HG02970 (cell line): ENCODE results near the gene SYNE2.
"Not testable (repeated sequence)": the region's sequence is repeated elsewhere in the genome, so short reads cannot be mapped to it uniquely, and the experiment has no call there.

ENCODE experiments used
- ATAC-seq: cut with Tn5 transposase; IDR thresholded peaks from one replicate; pipeline ENCODE4 v1.9.1; 2021; ENCODE audit warnings: mild to moderate bottlenecking, moderate library complexity, moderate number of reproducible peaks; ENCODE audit not compliant: unreplicated experiment, low FRiP score

SYNE2 gene

GRCh38 chr14:64208981-64209380 lies 356.2 kb downstream of the SYNE2 start:
- no peak for ATAC-seq

DNA sequence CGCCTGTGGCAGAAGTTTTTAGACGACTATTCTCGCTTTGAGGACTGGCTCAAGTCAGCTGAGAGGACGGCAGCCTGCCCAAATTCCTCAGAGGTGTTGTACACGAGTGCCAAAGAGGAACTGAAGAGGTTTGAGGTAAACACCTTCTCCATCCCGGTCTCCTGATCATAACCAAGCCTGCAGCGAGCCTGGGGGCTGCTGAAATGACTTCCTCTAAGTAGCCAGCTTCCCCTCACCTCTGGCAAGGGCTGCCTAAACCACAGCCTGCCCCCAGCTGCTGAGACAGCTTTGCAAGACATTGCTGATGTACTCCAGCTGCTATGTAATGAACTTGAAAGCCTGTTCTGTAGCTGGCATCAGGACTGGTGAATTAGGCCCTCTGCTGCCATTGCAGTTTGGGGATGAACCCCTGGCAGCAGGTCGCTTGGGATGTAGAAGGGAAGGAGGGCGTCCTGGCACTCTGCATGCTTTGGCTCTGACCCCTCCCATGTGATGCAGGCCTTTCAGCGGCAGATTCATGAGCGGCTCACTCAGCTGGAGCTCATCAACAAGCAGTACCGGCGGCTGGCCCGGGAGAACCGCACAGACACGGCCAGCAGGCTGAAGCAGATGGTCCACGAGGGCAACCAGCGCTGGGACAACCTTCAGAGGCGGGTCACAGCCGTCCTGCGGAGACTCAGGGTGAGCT lies 356.8 kb downstream of the SYNE2 start:
- ATAC-seq, result no peak

- ATAC-seq, result no peak
Observed at GRCh38 chr14:64210216-64210615, 357.4 kb downstream of the SYNE2 start.

DNA sequence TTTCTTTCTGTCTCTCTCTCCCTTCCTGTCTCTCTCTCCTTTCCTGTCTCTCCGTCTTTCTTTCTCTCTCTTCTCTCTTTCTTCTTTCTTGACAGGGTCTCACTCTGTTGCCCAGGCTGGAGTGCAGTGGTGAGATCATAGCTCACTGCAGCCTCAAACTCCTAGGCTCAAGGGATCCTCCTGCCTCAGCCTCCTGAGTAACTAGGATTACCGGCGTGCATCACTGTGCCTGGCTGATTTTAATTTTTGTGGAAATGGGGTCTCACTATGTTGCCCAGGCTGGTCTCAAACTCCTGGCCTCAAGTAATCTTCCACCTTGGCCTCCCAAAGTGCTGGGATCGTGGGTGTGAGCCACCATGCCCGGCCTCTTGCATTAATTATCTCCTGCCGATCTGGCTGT lies 358.1 kb downstream of the SYNE2 start:
- ATAC-seq, result not testable (repeated sequence)

- no peak for ATAC-seq
Observed at GRCh38 chr14:64212666-64213065, 359.9 kb downstream of the SYNE2 start.

GRCh38 chr14:64213086-64213485 lies 360.3 kb downstream of the SYNE2 start:
- ATAC-seq, result no peak

- no peak for ATAC-seq
Observed at GRCh38 chr14:64213853-64214570, 361.2 kb downstream of the SYNE2 start.

- ATAC-seq, result no peak
Observed at GRCh38 chr14:64215274-64215673, 362.5 kb downstream of the SYNE2 start.

- no peak for ATAC-seq
Observed at GRCh38 chr14:64215978-64216377, 363.2 kb downstream of the SYNE2 start.

- ATAC-seq, result no peak
Observed at GRCh38 chr14:64217308-64217707, 364.5 kb downstream of the SYNE2 start.

- no peak for ATAC-seq
Observed at GRCh38 chr14:64217834-64218233, 365.0 kb downstream of the SYNE2 start.

DNA sequence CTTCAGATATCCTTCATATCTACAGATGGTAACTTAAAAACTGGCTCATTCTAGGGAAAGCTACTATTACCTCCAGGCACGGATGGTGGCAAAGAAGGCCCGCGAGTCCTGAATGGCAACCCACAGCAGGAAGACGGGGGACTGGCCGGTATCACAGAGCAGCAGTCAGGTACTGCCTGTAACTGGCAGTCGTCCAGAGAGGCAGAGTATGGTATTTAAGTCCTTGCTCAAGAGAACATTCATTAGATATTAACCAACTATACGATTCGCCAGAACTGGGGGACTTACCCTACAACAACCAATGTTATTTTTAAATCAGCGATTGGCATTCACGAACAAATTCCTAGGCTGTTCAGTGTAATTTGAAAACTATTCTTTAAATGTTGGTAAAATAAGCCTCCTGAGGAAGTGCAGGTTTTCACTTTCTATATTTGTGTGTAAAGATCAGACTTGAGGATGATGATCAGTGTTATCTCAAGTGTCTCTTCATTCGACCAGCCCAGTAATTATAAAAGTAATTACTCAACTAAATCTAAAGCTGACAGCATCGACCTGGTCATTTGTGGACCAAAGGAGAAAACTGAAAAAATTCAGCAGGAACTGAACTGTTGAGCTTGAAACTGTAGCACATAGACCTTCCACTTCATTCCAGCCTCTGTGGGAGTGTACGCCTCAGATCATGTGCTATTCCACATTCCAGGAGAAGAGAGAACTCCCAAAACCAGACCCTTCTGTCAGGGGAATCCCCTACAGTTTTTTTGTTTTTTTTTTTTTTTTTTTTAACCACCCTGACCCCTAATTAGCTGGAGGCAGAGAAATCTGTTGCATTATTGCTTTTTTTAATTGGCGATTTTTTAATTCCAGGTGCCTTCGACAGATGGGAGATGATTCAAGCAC lies 365.8 kb downstream of the SYNE2 start:
- no peak for ATAC-seq

DNA sequence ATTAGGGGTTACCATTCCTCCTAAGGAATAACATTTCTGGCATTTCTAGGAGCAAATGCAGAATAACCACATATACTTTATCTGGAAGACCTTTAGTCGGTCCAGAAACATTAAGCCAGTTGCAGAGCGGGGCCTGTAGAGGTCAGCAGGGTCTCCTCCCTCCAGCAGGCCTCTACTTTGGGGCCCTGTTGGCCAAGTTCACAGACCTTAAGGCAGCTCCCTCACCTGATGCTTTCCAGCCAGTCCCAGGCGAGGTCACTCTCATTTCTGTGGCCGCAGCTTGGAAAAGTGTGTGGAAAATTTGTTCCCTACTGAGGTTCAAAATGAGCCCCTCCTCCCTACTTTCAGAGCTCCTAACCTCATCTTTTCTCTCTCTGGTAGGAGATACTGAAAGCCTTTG lies 367.3 kb downstream of the SYNE2 start:
- no peak for ATAC-seq

DNA sequence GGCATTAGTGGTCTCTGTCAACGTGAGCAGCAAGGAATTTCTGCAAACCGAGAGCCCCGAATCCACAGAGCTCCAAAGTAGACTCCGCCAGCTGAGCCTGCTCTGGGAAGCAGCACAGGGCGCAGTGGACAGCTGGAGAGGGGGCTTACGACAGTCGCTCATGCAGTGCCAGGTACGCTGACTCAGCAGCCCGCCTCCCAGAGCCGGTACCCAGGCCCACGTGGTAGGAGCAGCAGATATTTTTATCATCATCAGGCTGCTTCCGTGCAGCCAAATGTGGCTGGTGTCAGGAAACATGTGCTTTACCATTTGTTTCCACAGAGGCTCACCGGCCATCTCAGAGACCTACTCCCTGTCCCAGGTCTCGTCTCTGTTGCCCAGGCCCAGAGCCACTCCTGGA lies 367.7 kb downstream of the SYNE2 start:
- ATAC-seq, result no peak

- ATAC-seq, result no peak
Observed at GRCh38 chr14:64221391-64222003, 368.7 kb downstream of the SYNE2 start.

GRCh38 chr14:64225151-64225757 lies 372.4 kb downstream of the SYNE2 start:
- no peak for ATAC-seq

- no peak for ATAC-seq
Observed at GRCh38 chr14:64227856-64228255, 375.1 kb downstream of the SYNE2 start.

GRCh38 chr14:64229489-64229888 lies 376.7 kb downstream of the SYNE2 start:
- ATAC-seq, result no peak

- no peak for ATAC-seq
Observed at GRCh38 chr14:64232095-64232838, 379.5 kb downstream of the SYNE2 start.

GRCh38 chr14:64232944-64233343 lies 380.1 kb downstream of the SYNE2 start:
- ATAC-seq, result no peak
